Gastroesophageal sphincter (tissue), 3 donors: ENCODE results near the gene ATP11A.

Experiments
- POLR2A ChIP-seq, 2 donors: fragments of 450-650 bp; IDR thresholded peaks; one replicate each; pipeline ENCODE4 v1.6.1; 2017; ENCODE audit warnings: antibody characterized with exemption in 2 of 2, mild to moderate bottlenecking in 2 of 2, moderate library complexity in 1 of 2
- POLR2AphosphoS5 ChIP-seq: sonication (generic); formaldehyde crosslinking; IDR thresholded peaks from one replicate; pipeline ENCODE4 v1.6.1; 2017; ENCODE audit warnings: antibody characterized with exemption
- TF ChIP-seq, protein P1 (sequence below), 4 experiments: fragments of 200-600 bp in 2 of 4; fragments of 450-650 bp in 2 of 4; sonication (generic) in 1 of 4; IDR thresholded peaks; one replicate each; pipeline ENCODE4 v1.5.1; 2017 to 2019; ENCODE audit warnings: antibody characterized with exemption in 4 of 4, mild to moderate bottlenecking in 2 of 4, moderate library complexity in 2 of 4

DNA sequence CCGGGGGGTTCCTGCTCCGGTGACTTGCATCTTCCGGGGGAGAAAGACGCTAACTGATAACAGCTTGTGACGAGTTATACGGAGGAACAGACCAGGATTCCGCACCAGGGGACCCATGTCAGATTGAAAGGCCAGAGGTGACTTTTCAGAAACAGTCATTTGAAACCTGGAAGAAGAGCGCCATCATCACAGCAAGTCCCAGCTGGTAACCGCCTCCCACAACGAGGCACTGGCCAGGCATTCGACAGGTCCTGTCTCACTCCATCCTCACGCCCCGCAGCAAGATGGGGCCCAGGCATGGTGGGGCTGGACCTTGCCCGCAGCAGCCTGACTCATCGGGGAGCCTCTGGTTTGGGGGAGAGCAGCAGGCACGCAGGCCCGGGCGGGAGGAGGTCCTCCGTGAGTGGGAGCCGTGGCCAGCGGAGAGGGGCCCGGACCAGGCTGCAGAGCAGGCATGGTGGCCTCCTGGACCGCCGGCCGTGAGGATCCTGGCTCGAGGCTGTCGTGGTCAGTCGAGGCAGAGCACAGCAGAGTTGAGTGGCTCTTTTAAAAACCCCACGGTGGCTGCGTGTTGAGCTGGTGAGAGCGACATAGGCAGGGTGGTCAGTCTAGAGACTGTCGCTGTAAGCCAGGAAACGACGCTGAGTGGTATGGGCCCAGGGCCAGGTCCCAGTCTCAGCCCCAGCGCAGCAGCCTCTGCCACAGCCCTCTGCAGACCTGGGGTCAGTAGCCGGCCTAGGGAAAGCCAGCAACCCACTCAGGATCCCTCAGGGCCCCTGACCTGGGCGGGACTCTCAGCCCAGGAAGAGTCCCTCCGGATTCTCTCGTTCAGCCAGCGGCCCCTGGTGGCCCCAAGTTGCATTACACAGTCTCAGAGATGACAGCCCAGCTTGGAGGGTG lies 184.3 kb downstream of the ATP11A start:
- TF ChIP-seq, protein P1, sequence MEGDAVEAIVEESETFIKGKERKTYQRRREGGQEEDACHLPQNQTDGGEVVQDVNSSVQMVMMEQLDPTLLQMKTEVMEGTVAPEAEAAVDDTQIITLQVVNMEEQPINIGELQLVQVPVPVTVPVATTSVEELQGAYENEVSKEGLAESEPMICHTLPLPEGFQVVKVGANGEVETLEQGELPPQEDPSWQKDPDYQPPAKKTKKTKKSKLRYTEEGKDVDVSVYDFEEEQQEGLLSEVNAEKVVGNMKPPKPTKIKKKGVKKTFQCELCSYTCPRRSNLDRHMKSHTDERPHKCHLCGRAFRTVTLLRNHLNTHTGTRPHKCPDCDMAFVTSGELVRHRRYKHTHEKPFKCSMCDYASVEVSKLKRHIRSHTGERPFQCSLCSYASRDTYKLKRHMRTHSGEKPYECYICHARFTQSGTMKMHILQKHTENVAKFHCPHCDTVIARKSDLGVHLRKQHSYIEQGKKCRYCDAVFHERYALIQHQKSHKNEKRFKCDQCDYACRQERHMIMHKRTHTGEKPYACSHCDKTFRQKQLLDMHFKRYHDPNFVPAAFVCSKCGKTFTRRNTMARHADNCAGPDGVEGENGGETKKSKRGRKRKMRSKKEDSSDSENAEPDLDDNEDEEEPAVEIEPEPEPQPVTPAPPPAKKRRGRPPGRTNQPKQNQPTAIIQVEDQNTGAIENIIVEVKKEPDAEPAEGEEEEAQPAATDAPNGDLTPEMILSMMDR (IDR thresholded peaks at IDR 0.05) = peak in 3 of 4 experiments; percentile 84 to 94 (median 94)
- TF ChIP-seq POLR2AphosphoS5 (no peak), POLR2A (IDR thresholded peaks at IDR 0.05) (no peak)
